GM04504 (cell line): ENCODE results near the gene SPATS2L.

ENCODE experiments used
- DNase-seq: peaks from one replicate; pipeline ENCODE4 v3.0.0-alpha.2; 2012; ENCODE audit warnings: low read depth

SPATS2L gene, protein sequence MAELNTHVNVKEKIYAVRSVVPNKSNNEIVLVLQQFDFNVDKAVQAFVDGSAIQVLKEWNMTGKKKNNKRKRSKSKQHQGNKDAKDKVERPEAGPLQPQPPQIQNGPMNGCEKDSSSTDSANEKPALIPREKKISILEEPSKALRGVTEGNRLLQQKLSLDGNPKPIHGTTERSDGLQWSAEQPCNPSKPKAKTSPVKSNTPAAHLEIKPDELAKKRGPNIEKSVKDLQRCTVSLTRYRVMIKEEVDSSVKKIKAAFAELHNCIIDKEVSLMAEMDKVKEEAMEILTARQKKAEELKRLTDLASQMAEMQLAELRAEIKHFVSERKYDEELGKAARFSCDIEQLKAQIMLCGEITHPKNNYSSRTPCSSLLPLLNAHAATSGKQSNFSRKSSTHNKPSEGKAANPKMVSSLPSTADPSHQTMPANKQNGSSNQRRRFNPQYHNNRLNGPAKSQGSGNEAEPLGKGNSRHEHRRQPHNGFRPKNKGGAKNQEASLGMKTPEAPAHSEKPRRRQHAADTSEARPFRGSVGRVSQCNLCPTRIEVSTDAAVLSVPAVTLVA

DNA sequence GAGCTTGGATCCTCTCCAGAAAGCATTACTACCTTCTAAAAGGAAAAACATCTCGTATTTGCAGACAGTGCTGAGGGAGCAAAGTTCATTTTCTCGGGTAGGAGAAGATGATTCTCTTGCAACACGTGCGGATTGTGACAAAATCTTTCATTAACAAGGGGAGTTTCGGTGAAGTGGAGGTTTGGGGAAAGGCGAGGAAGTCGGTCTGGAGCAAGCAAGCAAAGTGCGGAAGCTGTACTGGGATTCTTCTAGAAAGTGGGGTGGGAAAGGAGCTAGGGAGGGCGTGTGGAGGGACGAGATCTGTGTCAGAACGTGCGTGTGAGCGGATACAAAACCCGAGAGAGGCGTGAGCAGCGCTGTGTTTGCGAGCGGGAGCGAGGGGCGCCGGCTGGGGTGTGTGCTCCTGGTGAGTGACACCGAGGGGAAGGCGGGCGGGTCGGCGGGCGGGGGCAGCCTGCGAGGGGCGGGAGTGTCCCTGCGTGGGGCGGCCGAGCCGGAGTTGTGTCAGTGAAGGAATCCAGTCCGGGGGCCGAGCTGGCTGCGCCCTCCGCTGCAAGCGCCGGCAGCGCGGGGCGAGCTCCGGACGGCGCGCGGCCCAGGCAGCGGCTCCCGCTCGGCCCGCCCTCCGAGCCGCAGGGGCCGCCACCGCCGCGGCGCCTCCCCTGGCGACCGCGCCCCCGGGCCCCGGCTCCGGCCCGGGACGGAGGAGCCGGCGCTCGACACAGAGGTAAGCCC, at the start of gene SPATS2L:
SPATS2L (plus strand) TSS at position 498 of the 735 bp plus-strand sequence. CDS start 82,552 bp downstream, outside the sequence.
- peak; percentile 60 for DNase-seq

- no peak for DNase-seq
These were observed 48.9 kb upstream of the SPATS2L start for GRCh38 chr2:200257570-200257969.

- DNase-seq = no peak
These were observed 48.4 kb upstream of the SPATS2L start for GRCh38 chr2:200258081-200258480.

DNA sequence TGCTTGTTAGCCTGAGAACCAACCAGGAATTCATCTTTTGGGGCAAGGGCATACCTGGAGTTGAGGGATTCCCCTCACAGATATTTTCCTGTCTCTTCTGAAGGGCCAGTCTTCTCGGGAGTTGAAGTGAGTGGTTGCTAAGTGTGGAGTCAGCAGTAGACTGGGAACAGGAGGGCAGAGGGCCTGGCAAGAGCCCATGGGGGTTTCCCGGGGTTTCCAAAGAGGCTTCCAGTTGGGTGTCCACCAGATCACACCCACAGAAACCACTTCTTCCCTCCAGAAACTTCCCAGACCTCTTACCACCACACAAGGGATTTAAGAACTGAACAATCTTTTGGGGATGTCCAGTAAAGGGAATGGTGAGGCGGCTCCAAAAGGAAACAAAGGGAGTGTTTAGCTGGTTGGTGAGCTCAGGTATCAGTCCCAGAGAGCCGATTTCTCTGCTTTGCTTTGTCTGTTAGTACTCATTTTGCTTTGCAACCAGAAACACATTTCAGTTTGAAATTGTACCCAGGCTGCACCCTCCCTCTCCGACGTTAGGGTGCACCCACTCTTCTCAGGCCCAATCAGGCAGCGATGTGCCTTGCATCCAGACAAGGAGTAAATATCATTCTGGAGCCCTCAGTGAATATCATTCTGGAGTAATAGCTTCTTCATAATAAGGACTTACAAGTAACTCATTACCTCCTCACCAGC, 47.5 kb upstream of the SPATS2L start:
- no peak for DNase-seq

- no peak for DNase-seq
These were observed 46.9 kb upstream of the SPATS2L start for GRCh38 chr2:200259577-200259957.

GRCh38 chr2:200262047-200262446, 44.4 kb upstream of the SPATS2L start:
- DNase-seq = no peak

DNA sequence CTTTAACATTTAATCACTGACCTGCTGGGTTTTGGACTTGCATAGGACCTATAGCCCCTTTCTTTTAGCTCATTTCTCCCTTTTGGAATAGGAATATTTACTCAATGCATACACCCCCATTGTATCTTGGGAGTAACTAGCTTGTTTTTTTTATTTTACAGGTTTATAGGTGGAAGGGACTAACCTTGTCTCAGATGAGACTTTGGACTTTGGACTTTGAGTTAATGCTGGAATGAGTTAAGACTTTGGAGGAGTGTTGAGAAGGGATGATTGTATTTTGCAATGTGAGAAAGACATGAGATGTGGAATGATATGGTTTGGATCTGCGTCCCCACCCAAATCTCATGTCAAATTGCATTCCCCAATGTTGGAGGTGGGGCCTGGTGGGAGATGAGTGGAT, 43.2 kb upstream of the SPATS2L start:
- DNase-seq = no peak

GRCh38 chr2:200264631-200265030, 41.9 kb upstream of the SPATS2L start:
- DNase-seq = no peak

DNA sequence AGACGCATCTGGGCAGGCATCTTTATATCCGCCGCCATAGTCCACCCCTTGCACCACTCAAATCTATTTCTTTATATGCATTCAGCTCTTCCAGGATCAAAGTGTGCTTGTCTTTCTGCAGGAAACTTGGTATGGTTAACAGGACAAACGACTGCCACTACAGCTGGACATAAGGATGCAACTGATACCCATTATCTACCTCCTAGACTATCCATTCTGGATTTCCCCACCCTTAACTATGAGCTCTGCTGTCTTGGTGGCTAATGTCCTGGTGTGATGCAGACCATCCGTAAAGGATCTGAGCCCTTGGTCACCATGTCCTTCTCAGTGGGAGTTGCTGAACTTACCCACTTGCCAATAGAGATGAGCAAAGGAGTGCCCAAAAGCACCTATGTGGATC, 40.1 kb upstream of the SPATS2L start:
- no peak for DNase-seq

DNA sequence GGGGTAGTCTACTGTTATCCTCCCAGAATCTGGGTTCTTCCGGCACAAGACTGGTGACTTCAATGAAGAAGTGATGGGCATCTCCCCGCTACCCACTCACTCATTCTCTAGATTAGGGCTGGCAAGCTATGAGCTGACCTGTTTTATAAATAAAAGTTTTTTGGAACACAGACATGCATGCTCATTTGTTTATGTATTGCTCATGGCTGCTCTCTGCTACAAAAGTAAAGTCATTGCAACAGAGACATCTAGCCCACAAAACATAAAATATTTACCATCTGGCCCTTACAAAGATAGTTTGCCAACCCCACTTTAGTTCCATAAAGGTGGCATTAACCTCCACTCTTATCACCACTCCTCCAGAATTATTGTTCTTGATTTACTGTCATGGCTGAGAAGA, 39.1 kb upstream of the SPATS2L start:
- DNase-seq = no peak

GRCh38 chr2:200270732-200271131, 35.8 kb upstream of the SPATS2L start:
- no peak for DNase-seq

- no peak for DNase-seq
These were observed 34.2 kb upstream of the SPATS2L start for GRCh38 chr2:200272320-200272719.

DNA sequence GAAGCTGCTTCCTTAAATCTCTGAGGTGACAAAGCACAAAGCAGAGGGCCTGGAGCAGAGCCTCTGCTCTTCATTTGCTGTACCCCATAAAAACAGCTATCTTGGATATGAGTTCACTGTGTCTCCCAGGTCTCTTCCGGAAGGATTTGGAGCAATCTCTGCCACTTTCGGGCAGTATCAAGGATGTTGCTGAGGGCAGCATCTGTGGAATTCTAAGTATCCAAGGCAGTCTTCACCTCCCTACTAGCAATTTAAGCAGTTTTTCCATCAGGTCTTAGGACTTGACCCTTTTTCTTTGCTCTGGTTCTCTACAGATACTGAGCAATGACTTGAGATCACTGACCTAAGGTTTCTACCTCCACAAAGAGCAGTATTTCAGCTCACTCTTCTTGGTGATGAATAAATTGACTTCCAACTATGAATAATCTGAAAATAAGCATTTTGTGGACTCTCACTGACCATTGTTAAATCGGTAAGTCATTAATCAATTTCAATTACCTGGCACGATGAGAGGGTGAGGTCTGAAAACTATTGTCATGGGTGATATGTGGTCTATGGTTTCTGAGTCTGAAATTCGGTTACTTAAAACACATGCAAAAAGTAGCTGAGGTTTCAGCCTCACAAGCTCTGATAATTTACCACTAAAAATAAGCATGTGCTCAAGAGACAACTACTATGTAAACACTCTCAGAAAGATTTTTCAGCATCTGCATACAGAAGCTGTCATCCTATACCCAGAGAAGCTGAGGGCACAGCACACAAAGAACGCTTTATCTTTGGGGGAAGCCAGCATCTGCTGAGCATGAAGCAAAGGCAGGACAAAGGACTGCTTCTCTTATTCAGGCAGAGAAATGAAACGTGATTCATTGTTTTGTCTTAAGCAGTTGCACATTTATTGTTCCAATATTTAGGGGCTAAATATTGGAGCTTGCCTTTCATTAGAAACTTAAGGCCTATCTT, 32.1 kb upstream of the SPATS2L start:
- DNase-seq = no peak

DNA sequence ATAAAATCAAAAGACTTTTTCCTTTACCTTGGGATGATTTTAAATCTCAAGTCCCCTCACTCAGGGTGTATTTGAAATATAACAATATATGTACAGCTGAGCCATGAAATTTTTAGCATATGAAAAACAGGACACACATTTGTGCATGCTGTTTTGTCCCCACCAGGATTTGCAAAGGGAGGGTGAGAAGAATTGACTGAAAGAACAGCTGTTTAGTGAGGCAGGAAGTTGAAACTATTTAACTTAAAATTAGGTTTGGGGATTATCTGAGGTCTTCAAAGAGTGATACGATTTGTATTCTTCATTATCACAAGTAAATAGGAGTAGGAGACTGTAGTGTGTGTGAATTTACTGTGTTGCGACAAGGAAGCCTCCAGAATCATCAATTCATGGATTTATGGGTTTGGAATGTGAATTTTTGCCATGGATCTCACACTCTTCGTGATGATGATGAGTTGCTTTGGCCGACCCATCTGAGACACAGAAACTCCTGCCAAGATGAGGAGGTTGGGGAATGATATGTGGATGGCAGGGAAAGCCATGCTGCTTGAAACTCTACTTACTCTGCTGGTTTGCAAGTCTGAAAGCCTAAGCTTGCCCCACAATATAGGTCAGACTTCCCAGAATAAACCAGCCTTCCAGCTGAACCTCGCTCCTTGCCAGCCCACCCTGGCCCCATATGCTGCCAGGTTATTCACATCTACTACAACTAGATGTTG, 31.0 kb upstream of the SPATS2L start:
- no peak for DNase-seq

- DNase-seq = no peak
These were observed 30.0 kb upstream of the SPATS2L start for GRCh38 chr2:200276472-200276871.

DNA sequence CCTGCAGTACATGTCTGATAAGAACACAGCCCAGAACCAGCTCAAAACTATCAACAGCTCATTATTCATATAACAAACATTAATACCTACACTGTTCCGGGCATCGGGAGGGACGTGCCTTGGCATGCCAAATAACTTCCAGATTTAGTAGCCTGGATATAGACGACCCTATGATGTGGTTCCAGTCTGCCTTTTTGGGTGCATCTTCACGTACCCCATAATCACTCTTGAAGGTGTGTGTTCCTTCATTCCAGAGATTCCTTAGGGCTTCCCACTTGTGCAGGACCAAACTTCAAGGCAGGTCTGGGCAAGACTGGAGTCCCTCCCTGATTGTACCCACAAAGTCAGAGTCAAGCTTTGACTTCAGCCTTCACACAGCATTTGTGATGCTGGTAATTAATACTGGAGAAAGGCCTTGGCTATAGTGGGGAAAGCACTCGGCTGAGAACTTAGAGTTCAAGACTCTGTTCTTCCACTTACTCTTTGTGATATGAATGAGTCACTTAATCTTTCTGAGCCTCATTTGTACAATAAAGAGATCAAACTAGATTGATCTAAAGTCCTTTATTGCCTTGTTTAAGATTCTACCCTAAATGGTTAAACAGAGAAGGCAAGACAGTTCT, 27.7 kb upstream of the SPATS2L start:
- DNase-seq = no peak

- no peak for DNase-seq
These were observed 26.6 kb upstream of the SPATS2L start for GRCh38 chr2:200279857-200280256.

- DNase-seq = no peak
These were observed 19.9 kb upstream of the SPATS2L start for GRCh38 chr2:200286578-200286977.

DNA sequence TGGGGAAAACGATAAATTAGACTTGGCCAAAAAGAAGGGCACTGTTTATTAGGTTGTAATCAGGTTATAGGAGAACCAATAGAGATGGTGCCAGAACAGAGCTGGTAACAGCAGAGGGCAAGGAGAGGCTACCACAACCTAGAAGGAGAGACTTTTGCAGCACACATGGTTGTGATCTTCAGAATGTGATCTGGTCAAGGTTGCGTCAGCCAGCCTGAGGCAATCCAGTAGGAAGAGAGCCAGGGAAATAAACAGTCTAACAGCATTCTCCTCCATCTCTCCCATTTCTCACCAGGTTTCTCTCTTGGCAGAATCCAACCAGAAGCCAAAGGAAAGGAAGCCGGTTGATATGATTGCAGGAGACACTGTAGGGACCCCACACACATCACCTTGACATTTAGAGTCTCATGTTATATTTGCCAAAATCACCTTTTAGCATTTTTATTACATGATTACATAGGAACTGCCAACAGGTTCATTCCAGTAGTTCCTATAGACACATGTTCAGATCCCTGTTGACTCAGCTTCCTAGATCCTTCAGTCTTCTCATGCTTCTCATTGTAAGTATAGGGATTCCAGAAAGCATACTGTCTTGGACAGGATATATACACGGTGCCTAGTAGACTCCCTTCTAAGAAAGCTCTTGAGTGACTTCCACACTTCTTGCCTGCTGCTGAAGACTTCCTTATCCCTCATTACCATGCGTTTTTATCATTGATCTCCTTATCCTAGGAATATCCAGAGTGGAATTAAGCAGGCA, 17.6 kb upstream of the SPATS2L start:
- DNase-seq = peak; percentile 92
